Right lobe of liver (tissue), 6 donors: Measurements from ENCODE around the gene TBC1D24. TPM values are rescaled to one million over a fixed set of nuclear protein-coding genes. Genes with fewer than 3 reads are reported as not detected.

Experiments
- ATAC-seq, 4 donors: fragments of 200-7000 bp; cut with Tn5 transposase; one replicate each; pipeline ENCODE4 v1.9.1; 2020; ENCODE audit warnings: mild to moderate bottlenecking in 4 of 4, moderate library complexity in 4 of 4
- DNase-seq, 3 donors: peaks; one replicate each; pipeline ENCODE4 v3.0.0-alpha.2; 2020
- H3K27ac ChIP-seq, 3 donors: fragments of 200-600 bp; one replicate each; pipeline ENCODE4 v1.8.0; 2022
- H3K27me3 ChIP-seq, 2 donors: fragments of 200-600 bp; one replicate each; pipeline ENCODE4 v1.8.0; 2022
- H3K36me3 ChIP-seq, 4 donors: fragments of 200-600 bp; sonication (generic) in 1 of 4; one replicate each; pipeline versions ENCODE4 v1.5.1 to v1.8.0; 2017 to 2022; ENCODE audit warnings: control low read depth in 1 of 4
- H3K4me1 ChIP-seq, 4 donors: fragments of 200-600 bp; sonication (generic) in 1 of 4; one replicate each; pipeline versions ENCODE4 v1.5.1 to v1.8.0; 2017 to 2022; ENCODE audit warnings: control low read depth in 1 of 4
- H3K4me3 ChIP-seq, 3 donors: fragments of 200-600 bp; one replicate each; pipeline ENCODE4 v1.8.0; 2022
- H3K9me3 ChIP-seq, 4 donors: fragments of 200-600 bp; sonication (generic) in 1 of 4; one replicate each; pipeline versions ENCODE4 v1.5.1 to v1.8.0; 2017 to 2022; ENCODE audit warnings: control low read depth in 1 of 4
- POLR2A ChIP-seq: fragments of 450-650 bp; IDR thresholded peaks from one replicate; pipeline ENCODE4 v1.6.1; 2017; ENCODE audit warnings: antibody characterized with exemption, mild to moderate bottlenecking
- WGBS: methylation state at CpG from one replicate; pipeline ENCODE4 v1.1.6; 2018; ENCODE audit warnings: low coverage, low lambda C conversion rate; ENCODE audit not compliant: insufficient coverage; ENCODE audit errors: missing lambda C conversion rate; 5-methylcytosine and 5-hydroxymethylcytosine counted together
- intact Hi-C, 2 donors: fragments of 100-400 bp; cut with DNase I; formaldehyde crosslinking; loops; one replicate each; pipeline versions ENCODE4 v1.11.2 to v1.14.1; 2022
- total RNA-seq, 6 experiments: library from RNA; depleted of rRNA in 2 of 6; stranded (reverse); fragments of >200 nt in 2 of 6; fragmentation: NEBNext Ultra II Directional in 3 of 6; extraction: Animal tissue kit (Norgen Biotek cat#: 25700) in 3 of 6; gene quantifications; one replicate each; pipeline versions ENCODE4 v1.1.0 to v1.2.4, GENCODE V29; 2016 to 2023
- TF ChIP-seq, protein P1 (sequence below), 4 donors: fragments of 200-600 bp in 3 of 4; fragments of 450-650 bp in 1 of 4; IDR thresholded peaks; one replicate each; pipeline versions ENCODE4 v1.5.1 to v1.8.0; 2016 to 2022; ENCODE audit warnings: antibody characterized with exemption in 4 of 4, mild to moderate bottlenecking in 2 of 4
- donor health status: DM: no; HTN: yes; CAD: no.
- donor health status: DM: no; HTN: no; CAD: no.
- donor health status: DM: no; HTN: no; CAD: no.
- donor health status: DM: no; HTN: yes; CAD: no.
- donor health status: DM: no; HTN: yes; CAD: no.

TBC1D24 gene
- total RNA-seq, 6 experiments from 2014 or later, result 14.9 to 22.7 (median 17.5) TPM

DNA sequence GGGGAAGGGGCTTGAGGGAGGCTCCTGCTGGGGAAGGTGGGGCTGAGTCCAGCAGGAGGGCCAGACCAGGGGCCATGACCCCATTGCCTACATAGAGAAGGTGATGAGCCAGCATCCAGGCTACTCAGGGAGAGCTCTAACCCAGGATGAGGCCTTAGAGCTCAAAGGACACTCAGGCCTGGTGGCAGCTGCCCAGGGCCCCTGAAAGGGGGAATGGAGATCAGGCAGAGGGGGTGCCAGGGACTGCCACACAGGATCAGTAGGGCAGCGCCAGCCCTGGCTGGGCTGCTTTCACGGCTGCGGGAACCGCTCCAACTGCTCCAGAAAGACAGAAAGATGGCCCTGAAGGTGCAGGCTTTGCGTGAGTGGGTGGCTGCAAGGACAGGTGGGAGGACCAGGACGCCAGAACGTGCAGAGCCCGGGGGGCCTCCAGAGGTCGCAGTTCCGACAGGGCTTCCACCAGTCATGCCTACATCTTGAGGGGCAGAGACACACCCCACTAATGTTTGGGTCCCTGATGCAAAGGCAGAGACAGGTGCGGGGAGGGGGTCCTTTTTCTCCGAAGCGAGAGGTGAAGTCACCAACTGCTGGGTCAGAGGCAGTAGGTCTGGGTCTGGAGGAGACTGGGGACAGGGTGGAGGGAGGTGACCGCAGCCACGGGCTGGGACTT lies 37.9 kb downstream of the TBC1D24 start:
- Histone ChIP-seq H3K4me1 (peaks cover 0 to 30% (median 16%) of the 10 kb centered on the region in 4 donors), H3K9me3 (no peaks in the 10 kb centered on the region), H3K27me3 (no peaks in the 10 kb centered on the region), H3K4me3 (peak overlapping the region; percentile 78 to 82 (median 81)), H3K27ac (peak overlapping the region; percentile 92 to 94 (median 93)), H3K36me3 (no peaks in the 10 kb centered on the region)
- ATAC-seq (no peak), DNase-seq (peak; percentile 26 to 59 (median 57))
- TF ChIP-seq, protein P1, sequence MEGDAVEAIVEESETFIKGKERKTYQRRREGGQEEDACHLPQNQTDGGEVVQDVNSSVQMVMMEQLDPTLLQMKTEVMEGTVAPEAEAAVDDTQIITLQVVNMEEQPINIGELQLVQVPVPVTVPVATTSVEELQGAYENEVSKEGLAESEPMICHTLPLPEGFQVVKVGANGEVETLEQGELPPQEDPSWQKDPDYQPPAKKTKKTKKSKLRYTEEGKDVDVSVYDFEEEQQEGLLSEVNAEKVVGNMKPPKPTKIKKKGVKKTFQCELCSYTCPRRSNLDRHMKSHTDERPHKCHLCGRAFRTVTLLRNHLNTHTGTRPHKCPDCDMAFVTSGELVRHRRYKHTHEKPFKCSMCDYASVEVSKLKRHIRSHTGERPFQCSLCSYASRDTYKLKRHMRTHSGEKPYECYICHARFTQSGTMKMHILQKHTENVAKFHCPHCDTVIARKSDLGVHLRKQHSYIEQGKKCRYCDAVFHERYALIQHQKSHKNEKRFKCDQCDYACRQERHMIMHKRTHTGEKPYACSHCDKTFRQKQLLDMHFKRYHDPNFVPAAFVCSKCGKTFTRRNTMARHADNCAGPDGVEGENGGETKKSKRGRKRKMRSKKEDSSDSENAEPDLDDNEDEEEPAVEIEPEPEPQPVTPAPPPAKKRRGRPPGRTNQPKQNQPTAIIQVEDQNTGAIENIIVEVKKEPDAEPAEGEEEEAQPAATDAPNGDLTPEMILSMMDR (IDR thresholded peaks at IDR 0.05), result no peak
- WGBS, result 53% methylated on average over 7 of the region's 15 CpGs
- intact Hi-C loops, result no loop called here

DNA sequence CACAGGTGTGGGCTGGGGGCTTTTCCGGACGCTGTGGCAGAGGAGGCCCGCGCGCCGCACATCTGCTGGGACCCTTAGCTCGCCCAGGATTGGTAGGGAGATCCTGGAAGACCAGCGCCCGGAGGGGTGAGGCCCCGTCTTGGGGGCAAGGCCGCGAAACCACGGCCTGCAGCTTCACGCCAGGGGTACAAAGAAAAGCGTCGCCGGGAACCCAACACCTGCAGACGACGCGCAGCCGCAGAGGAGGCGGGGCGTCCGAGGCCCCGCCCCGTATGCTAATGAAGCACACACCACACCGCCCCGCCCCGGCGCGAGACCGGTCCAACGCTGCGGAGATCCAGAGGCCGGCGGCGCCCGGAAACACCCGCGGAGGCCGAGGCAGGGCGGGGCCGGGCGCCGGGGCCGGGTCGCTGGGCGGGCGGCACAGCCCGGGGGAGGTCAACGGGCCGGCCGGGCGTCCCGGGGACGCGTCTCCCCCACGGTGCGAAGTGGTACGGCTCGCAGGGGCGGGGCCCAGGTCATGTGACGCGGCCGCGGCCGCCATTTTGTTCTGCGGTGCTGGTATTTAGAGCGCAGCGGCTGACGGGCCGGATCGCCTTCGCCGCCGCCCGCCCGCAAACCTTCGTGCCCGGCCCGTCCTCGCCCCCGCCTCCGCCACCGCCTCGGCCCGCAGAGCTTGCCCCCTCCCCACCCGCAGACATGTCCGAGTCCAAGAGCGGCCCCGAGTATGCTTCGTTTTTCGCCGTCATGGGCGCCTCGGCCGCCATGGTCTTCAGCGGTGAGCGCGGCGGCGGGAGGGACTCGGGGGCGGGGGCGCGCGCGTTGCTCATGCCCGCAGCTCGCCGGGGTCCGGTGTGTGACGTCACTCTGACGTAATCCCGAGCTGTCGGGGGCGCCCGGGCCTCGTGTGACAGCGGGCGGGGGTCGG lies 38.7 kb downstream of the TBC1D24 start, which contains the start of gene ATP6V0C:
Gene ATP6V0C, plus strand, starts transcription at position 548 of the 928 bp plus-strand sequence. Its CDS starts 152 bp downstream, at position 700.
- Histone ChIP-seq H3K4me3 (peak within 1 kb of the TSS; percentile 78 to 82 (median 81)), H3K36me3 (no peaks in the 10 kb centered on the region), H3K9me3 (no peaks in the 10 kb centered on the region), H3K27ac (peak within 1 kb of the TSS; percentile 92 to 94 (median 93)), H3K27me3 (no peaks in the 10 kb centered on the region), H3K4me1 (peaks cover 0 to 38% (median 20%) of the 10 kb centered on the region in 4 donors)
- peak; percentile 90 for TF ChIP-seq POLR2A
- TF ChIP-seq, protein P1 (IDR thresholded peaks at IDR 0.05), result no peak
- peak; percentile 78 to 89 (median 85) for ATAC-seq
- under 1% methylated on average over 23 of the region's 122 CpGs for WGBS
- peak; percentile 95 to 96 (median 95) for DNase-seq
- intact Hi-C loops, result no loop called here

DNA sequence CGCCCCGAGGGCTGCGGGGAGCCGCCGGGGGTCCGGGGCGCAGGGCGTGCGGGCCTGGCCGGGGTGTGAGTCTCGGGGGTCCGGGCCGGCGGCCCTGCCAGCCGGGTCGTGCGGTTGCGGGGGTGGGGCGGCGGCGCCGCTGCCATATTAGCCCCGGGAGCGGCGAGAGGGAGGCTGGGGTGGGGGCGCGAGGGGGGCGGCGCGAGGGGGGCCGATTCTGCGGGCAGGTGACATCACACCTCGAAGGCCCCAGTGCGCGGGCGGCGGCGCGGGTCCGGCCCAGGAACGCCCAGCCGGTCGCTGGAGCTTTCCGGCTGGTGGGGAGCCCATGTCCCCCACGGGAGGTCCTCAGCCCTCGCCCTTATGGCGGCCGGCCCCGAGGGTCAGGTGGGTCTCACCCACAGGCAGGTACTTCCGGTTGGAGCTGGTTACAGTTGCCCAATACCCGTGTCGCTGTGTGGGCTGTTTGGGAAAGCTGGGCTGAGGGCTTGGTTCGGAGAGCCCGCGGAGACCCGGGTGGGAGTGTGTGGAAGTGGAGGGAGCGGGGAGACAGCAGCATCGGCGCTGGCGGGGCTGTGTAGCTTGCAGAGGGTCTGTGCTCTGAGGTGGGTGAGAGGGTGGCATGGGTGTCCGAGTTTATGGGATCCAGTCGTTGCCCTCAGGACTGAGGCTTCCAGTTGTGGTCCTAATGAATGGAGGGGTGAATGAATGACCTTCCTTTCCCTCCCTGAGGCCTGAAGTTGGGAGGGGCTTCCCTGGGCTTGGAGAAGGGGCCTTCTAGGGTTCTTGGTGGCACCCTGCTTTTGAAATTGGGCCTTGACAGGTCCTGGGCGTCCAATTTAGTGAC lies 39.6 kb downstream of the TBC1D24 start:
- intact Hi-C loops, result no loop called here
- H3K4me1 ChIP-seq, result peaks cover 0 to 46% (median 27%) of the 10 kb centered on the region in 4 donors
- TF ChIP-seq POLR2A, result no peak
- TF ChIP-seq, protein P1 (IDR thresholded peaks at IDR 0.05), result no peak
- no peaks in the 10 kb centered on the region for H3K9me3 ChIP-seq
- H3K27ac ChIP-seq, result peak overlapping the region; percentile 92 to 94 (median 93)
- 0% methylated on average over 1 of the region's 63 CpGs for WGBS
- peaks cover 0 to 3% (median 0%) of the 10 kb centered on the region in 4 donors for H3K36me3 ChIP-seq
- DNase-seq (peak; percentile 61 to 66 (median 64)), ATAC-seq (peak in 2 of 4 donors; percentile 2 to 7)
- H3K4me3 ChIP-seq, result peak overlapping the region; percentile 78 to 82 (median 81)
- no peaks in the 10 kb centered on the region for H3K27me3 ChIP-seq
